Measurements from ENCODE around the gene TGFB1. TPM values are rescaled to one million over a fixed set of nuclear protein-coding genes. Genes with fewer than 3 reads are reported as not detected.

Gene TGFB1
- total and polyA plus RNA-seq, 9 of the 15 experiments (the other 6 are each of a cell fraction or from before 2014, with no cell fraction given), result 0.24 to 159 (median 17.2) TPM

- TF ChIP-seq CBX8 (IDR thresholded peaks at IDR 0.05; ENCODE audit: borderline replicate concordance, extremely low read depth, low read depth, low read length, poor library complexity, severe bottlenecking) (no peak), ZBTB11 (CRISPR knock-in tag; IDR thresholded peaks at IDR 0.05) (peak; percentile 97 to 99 (median 98)), ZBED1 (IDR thresholded peaks at IDR 0.05) (peak; percentile 60; the same call in 1 of the 2 replicates), HMG20B (CRISPR knock-in tag; IDR thresholded peaks at IDR 0.05) (no peak), DDX20 (tag; IDR thresholded peaks at IDR 0.05; ENCODE audit: low read depth) (no peak), ATF3 (IDR thresholded peaks at IDR 0.05) (peak; percentile 58), ATF3 (CRISPR knock-in tag; conservative IDR thresholded peaks at IDR 0.05) (no peak), XRCC4 (IDR thresholded peaks at IDR 0.05; ENCODE audit: extremely low read depth, insufficient read depth, insufficient read length) (no peak), POU5F1 (IDR thresholded peaks at IDR 0.05; ENCODE audit: borderline replicate concordance, low read depth, low read length, partially characterized antibody) (no peak), SMAD3 (CRISPR knock-in tag; conservative IDR thresholded peaks at IDR 0.05) (0 out of 2 replicates have a peak, but pooled peaks have one; percentile 10), NR0B1 (IDR thresholded peaks at IDR 0.05; ENCODE audit: partially characterized antibody) (no peak), ZNF253 (CRISPR knock-in tag; conservative IDR thresholded peaks at IDR 0.05) (no peak), NCOA2 (IDR thresholded peaks at IDR 0.05; ENCODE audit: partially characterized antibody in 2 of 2) (no peak), TOE1 (IDR thresholded peaks at IDR 0.05; ENCODE audit: borderline replicate concordance) (peak; percentile 94), TOE1 (CRISPR knock-in tag; IDR thresholded peaks at IDR 0.05; ENCODE audit: borderline replicate concordance, low read depth) (no peak), HOMEZ (CRISPR knock-in tag; IDR thresholded peaks at IDR 0.05) (no peak)
Observed at GRCh38 chr19:41310033-41310831, 43.5 kb downstream of the TGFB1 start, which contains the start of gene CCDC97 (continued).
